HG03103 (cell line): ENCODE results near the gene GVQW3.

Source experiments
- ATAC-seq: cut with Tn5 transposase; IDR thresholded peaks from one replicate; pipeline ENCODE4 v1.9.1; 2021; ENCODE audit warnings: low read depth; ENCODE audit not compliant: unreplicated experiment

GVQW3 gene

GRCh38 chr11:76380977-76381719 lies at the start of gene GVQW3, which contains the start of gene THAP12:
TSS of gene GVQW3 (plus strand) at chr11:76381323. CDS start at chr11:76381829, 506 bp downstream.
TSS of gene THAP12 (minus strand) at chr11:76381132. CDS start at chr11:76380836, 296 bp downstream.
- ATAC-seq = peak; percentile 75

- ATAC-seq = no peak
These were observed 46.2 kb upstream of the GVQW3 start for GRCh38 chr11:76334826-76335389.

- no peak for ATAC-seq
These were observed 45.3 kb upstream of the GVQW3 start for GRCh38 chr11:76335842-76336241.

- no peak for ATAC-seq
These were observed 44.5 kb upstream of the GVQW3 start for GRCh38 chr11:76336597-76336996.

GRCh38 chr11:76337469-76337868 lies 43.7 kb upstream of the GVQW3 start:
- ATAC-seq = no peak

GRCh38 chr11:76337923-76338322 lies 43.2 kb upstream of the GVQW3 start:
- ATAC-seq = no peak

- ATAC-seq = no peak
These were observed 41.9 kb upstream of the GVQW3 start for GRCh38 chr11:76339221-76339620.

- ATAC-seq = no peak
These were observed 33.7 kb upstream of the GVQW3 start for GRCh38 chr11:76347466-76347865.

GRCh38 chr11:76348348-76348747 lies 32.8 kb upstream of the GVQW3 start:
- ATAC-seq = no peak

- no peak for ATAC-seq
These were observed 26.0 kb upstream of the GVQW3 start for GRCh38 chr11:76355172-76355571.

- ATAC-seq = no peak
These were observed 19.7 kb upstream of the GVQW3 start for GRCh38 chr11:76361374-76361773.

GRCh38 chr11:76361776-76362175 lies 19.3 kb upstream of the GVQW3 start:
- ATAC-seq = no peak

GRCh38 chr11:76362716-76363115 lies 18.4 kb upstream of the GVQW3 start:
- no peak for ATAC-seq

GRCh38 chr11:76365038-76365679 lies 16.0 kb upstream of the GVQW3 start:
- no peak for ATAC-seq

- ATAC-seq = no peak
These were observed 12.6 kb upstream of the GVQW3 start for GRCh38 chr11:76368490-76368889.

GRCh38 chr11:76369406-76369805 lies 11.7 kb upstream of the GVQW3 start:
- no peak for ATAC-seq

GRCh38 chr11:76371170-76371569 lies 10.0 kb upstream of the GVQW3 start:
- no peak for ATAC-seq

GRCh38 chr11:76376746-76377558 lies 4.2 kb upstream of the GVQW3 start:
- no peak for ATAC-seq

GRCh38 chr11:76379807-76380158 lies 1.3 kb upstream of the GVQW3 start:
- no peak for ATAC-seq

- ATAC-seq = peak; percentile 5
These were observed 755 bp upstream of the GVQW3 start for GRCh38 chr11:76380159-76380976.
